Keratinocyte (primary cell): ENCODE data around the gene TMEM200B. TPM values are rescaled to one million over a fixed set of nuclear protein-coding genes. Genes with fewer than 3 reads are reported as not detected.

ENCODE experiments used
- DNase-seq: peaks from one replicate; pipeline ENCODE4 v3.0.0-alpha.2; 2011; ENCODE audit warnings: low read depth, missing footprints, low spot score
- FAIRE-seq: peaks from 2 replicates; lab custom pipeline; 2011; peaks lifted over from hg19 to GRCh38; lab: Jason Lieb, UNC
- H2AFZ ChIP-seq: 2 replicates; pipeline ENCODE4 v1.6.0; 2012; ENCODE audit warnings: low read length, control low read depth, inconsistent platforms; ENCODE audit not compliant: control insufficient read depth
- H3K27ac ChIP-seq: 2 replicates; pipeline ENCODE4 v1.5.1; 2011; ENCODE audit warnings: low read length; ENCODE audit not compliant: control insufficient read depth, insufficient read depth
- H3K27me3 ChIP-seq: 3 replicates; pipeline ENCODE4 v1.6.0; 2011; ENCODE audit warnings: low read length; ENCODE audit not compliant: control insufficient read depth, insufficient read depth; ENCODE audit errors: extremely low read depth
- H3K36me3 ChIP-seq, 2 experiments: 2 replicates in 1 of 2; 3 replicates in 1 of 2; pipeline ENCODE4 v1.5.1; 2011; ENCODE audit warnings: low read length in 2 of 2, mild to moderate bottlenecking in 1 of 2; ENCODE audit not compliant: control insufficient read depth in 2 of 2, insufficient read depth in 2 of 2; ENCODE audit errors: extremely low read depth in 1 of 2
- H3K4me1 ChIP-seq: 3 replicates; pipeline ENCODE4 v1.5.1; 2011; ENCODE audit warnings: low read length; ENCODE audit not compliant: control insufficient read depth, insufficient read depth; ENCODE audit errors: extremely low read depth
- H3K4me2 ChIP-seq: 3 replicates; pipeline ENCODE4 v1.6.0; 2011; ENCODE audit warnings: low read depth, low read length; ENCODE audit not compliant: control insufficient read depth, insufficient read depth; ENCODE audit errors: extremely low read depth
- H3K4me3 ChIP-seq, 3 experiments: fragments of 200-600 bp in 1 of 3; sonication (generic) in 1 of 3; 2 replicates in 2 of 3; 3 replicates in 1 of 3; pipeline ENCODE4 v1.5.1; 2011 to 2016; ENCODE audit warnings: low read length in 3 of 3, mild to moderate bottlenecking in 3 of 3, control low read depth in 2 of 3, inconsistent platforms in 1 of 3, low read depth in 1 of 3, mixed read lengths in 1 of 3, mixed run types in 1 of 3, moderate library complexity in 1 of 3; ENCODE audit not compliant: control insufficient read depth in 2 of 3, insufficient read depth in 2 of 3; ENCODE audit errors: extremely low read depth in 1 of 3
- H3K79me2 ChIP-seq: 2 replicates; pipeline ENCODE4 v1.6.0; 2012; ENCODE audit warnings: low read length; ENCODE audit not compliant: control insufficient read depth, insufficient read depth
- H3K9ac ChIP-seq: 3 replicates; pipeline ENCODE4 v1.6.0; 2011; ENCODE audit warnings: low read length; ENCODE audit not compliant: control insufficient read depth, insufficient read depth; ENCODE audit errors: extremely low read depth
- H3K9me1 ChIP-seq: 3 replicates; pipeline ENCODE4 v1.6.0; 2011; ENCODE audit warnings: low read length; ENCODE audit not compliant: control insufficient read depth, insufficient read depth; ENCODE audit errors: extremely low read depth
- H3K9me3 ChIP-seq: 2 replicates; pipeline ENCODE4 v1.5.1; 2012; ENCODE audit warnings: low read depth, low read length; ENCODE audit not compliant: control insufficient read depth
- H4K20me1 ChIP-seq: 3 replicates; pipeline ENCODE4 v1.6.0; 2011; ENCODE audit warnings: low read length; ENCODE audit not compliant: control insufficient read depth, insufficient read depth; ENCODE audit errors: extremely low read depth
- EZH2 ChIP-seq: IDR thresholded peaks from one replicate; pipeline ENCODE4 v1.6.1; 2012; ENCODE audit warnings: inconsistent platforms, mild to moderate bottlenecking, low read length, moderate library complexity
- dilution Hi-C: fragments of 300-500 bp; cut with MboI; formaldehyde crosslinking; loops from one replicate; pipeline ENCODE4 v1.7.0; 2020; ENCODE audit warnings: low sequenced_read_pairs; ENCODE audit not compliant: extremely low pct_ligation_motif_present
- polyA plus RNA-seq, 5 experiments: library from polyadenylated mRNA; depleted of rRNA in 3 of 5; stranded (reverse) in 3 of 5; stranded (forward) in 1 of 5; unstranded in 1 of 5; fragments of >200 nt; gene quantifications; 1 replicate in 1 of 5; 2 replicates in 3 of 5; 3 replicates in 1 of 5; pipeline versions ENCODE4 v1.2.1 to v1.2.3, GENCODE V29; 2011 to 2012; ENCODE audit warnings: missing spikeins in 2 of 5, low read depth in 1 of 5, low replicate concordance in 1 of 5
- TF ChIP-seq, protein P1 (sequence below), 3 experiments: IDR thresholded peaks in 1 of 3; conservative IDR thresholded peaks in 1 of 3; optimal IDR thresholded peaks in 1 of 3; 2 replicates in 2 of 3; 3 replicates in 1 of 3; pipeline versions ENCODE3 to v1.5.1; 2011; ENCODE audit warnings: low read length in 3 of 3, mild to moderate bottlenecking in 3 of 3, moderate library complexity in 2 of 3, control low read depth in 1 of 3, inconsistent platforms in 1 of 3; ENCODE audit not compliant: insufficient read depth in 2 of 3; ENCODE audit errors: extremely low read depth in 1 of 3

TMEM200B gene
- polyA plus RNA-seq, 1 donor (not counting 4 experiments of a cell fraction or from before 2014, with no cell fraction given), result 0.59 TPM

DNA sequence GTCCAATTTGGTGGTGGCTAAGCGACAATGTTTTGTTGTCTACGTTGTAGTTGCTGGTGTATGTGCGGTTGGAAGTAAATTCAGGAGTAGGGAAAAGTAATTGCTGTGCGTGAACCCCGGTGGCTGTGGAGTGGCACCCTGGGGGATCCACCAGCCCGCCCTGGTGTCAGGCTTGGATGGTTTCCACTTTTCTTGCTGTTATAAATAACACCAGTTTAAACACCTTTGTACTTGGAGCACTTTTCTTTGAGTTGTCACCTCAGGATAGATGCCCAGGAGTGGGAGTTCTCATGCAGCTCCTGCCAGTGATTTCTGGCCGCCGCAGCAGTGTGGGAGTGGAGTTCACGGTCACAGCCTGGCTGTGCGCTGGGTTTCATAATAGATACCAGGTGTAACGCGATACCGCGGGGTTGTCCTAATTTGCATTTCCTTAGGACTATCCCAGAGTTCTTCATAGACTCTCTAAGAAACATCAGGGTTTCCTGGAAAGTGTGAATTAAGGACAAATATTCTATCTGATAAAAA, 12.8 kb upstream of the TMEM200B start:
- H3K9me1 ChIP-seq, result no peaks in the 10 kb centered on the region
- no peak overlapping the region for H3K4me2 ChIP-seq

DNA sequence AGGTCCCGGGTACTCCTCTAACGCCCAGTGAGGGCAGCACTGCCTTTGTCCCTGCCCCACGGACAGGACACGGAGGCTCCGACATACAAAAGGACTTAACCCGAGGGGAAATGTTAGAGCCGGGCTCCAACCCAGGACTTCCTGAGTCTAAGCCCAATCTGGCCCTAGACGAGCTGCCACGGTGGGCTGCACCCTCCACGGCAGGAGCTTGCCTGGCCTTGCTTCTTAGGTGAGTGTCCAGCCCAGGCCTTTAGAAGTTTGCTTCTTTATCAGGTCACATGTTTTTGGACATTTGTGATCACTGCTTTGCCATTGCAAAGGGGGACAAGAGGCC, 11.0 kb upstream of the TMEM200B start:
- Histone ChIP-seq H3K27me3 (peaks cover 8% of the 10 kb centered on the region), H3K4me1 (peaks cover 5% of the 10 kb centered on the region), H3K4me3 (peak overlapping the region in 1 of 3 experiments; percentile 20), H3K9me1 (no peaks in the 10 kb centered on the region), H3K9me3 (no peaks in the 10 kb centered on the region), H3K27ac (no peak overlapping the region), H3K4me2 (peak overlapping the region; percentile 41), H2AFZ (no peak overlapping the region), H3K9ac (no peak overlapping the region), H4K20me1 (no peaks in the 10 kb centered on the region), H3K79me2 (no peaks in the 10 kb centered on the region), H3K36me3 (no peaks in the 10 kb centered on the region)
- DNase-seq (no peak), FAIRE-seq (no peak)
- TF ChIP-seq, protein P1, sequence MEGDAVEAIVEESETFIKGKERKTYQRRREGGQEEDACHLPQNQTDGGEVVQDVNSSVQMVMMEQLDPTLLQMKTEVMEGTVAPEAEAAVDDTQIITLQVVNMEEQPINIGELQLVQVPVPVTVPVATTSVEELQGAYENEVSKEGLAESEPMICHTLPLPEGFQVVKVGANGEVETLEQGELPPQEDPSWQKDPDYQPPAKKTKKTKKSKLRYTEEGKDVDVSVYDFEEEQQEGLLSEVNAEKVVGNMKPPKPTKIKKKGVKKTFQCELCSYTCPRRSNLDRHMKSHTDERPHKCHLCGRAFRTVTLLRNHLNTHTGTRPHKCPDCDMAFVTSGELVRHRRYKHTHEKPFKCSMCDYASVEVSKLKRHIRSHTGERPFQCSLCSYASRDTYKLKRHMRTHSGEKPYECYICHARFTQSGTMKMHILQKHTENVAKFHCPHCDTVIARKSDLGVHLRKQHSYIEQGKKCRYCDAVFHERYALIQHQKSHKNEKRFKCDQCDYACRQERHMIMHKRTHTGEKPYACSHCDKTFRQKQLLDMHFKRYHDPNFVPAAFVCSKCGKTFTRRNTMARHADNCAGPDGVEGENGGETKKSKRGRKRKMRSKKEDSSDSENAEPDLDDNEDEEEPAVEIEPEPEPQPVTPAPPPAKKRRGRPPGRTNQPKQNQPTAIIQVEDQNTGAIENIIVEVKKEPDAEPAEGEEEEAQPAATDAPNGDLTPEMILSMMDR (optimal IDR thresholded peaks at IDR 0.05 in 1 of 3, IDR thresholded peaks at IDR 0.05 in 1 of 3, conservative IDR thresholded peaks at IDR 0.05 in 1 of 3; ENCODE audit: extremely low read depth in 1 of 3, insufficient read depth in 2 of 3, low read length in 3 of 3), result no peak
- no peak for TF ChIP-seq EZH2
- dilution Hi-C loops, result no loop called here

More for the DNA sequence above, 12.8 kb upstream of the TMEM200B start:
- Histone ChIP-seq H3K9me3 (no peaks in the 10 kb centered on the region), H3K36me3 (no peaks in the 10 kb centered on the region), H3K9ac (no peak overlapping the region), H3K79me2 (no peaks in the 10 kb centered on the region), H3K4me3 (no peak overlapping the region), H3K4me1 (peaks cover 5% of the 10 kb centered on the region), H4K20me1 (no peaks in the 10 kb centered on the region), H2AFZ (no peak overlapping the region), H3K27ac (no peak overlapping the region), H3K27me3 (peaks cover 8% of the 10 kb centered on the region)
- DNase-seq, result no peak
- TF ChIP-seq, protein P1 (optimal IDR thresholded peaks at IDR 0.05 in 1 of 3, IDR thresholded peaks at IDR 0.05 in 1 of 3, conservative IDR thresholded peaks at IDR 0.05 in 1 of 3; ENCODE audit: extremely low read depth in 1 of 3, insufficient read depth in 2 of 3, low read length in 3 of 3), result no peak
- no peak for TF ChIP-seq EZH2
- dilution Hi-C loops, result no loop called here
- no peak for FAIRE-seq
